SK-N-SH (cell line): ENCODE data around the gene NR6A1.

Source experiments
- EP300 ChIP-seq, 2 experiments: IDR thresholded peaks; 2 replicates each; pipeline versions ENCODE4 v1.4.0 to v1.6.1; 2012; ENCODE audit warnings: borderline replicate concordance in 1 of 2, low read depth in 1 of 2, low read length in 1 of 2
- NFIC ChIP-seq: IDR thresholded peaks from 2 replicates; pipeline ENCODE4 v1.4.0; 2012; ENCODE audit warnings: borderline replicate concordance
- RFX5 ChIP-seq: IDR thresholded peaks from 2 replicates; pipeline ENCODE4 v1.6.1; 2012; ENCODE audit warnings: mild to moderate bottlenecking, improper control_type of control experiment, low read length

- TF ChIP-seq RFX5 (no peak), NFIC (no peak), EP300 (IDR thresholded peaks at IDR 0.05; ENCODE audit: borderline replicate concordance in 1 of 2, low read depth in 1 of 2, low read length in 1 of 2) (no peak)
Observed at GRCh38 chr9:124492818-124493217, 278.3 kb downstream of the NR6A1 start.
